GM23338 (cell line): ENCODE results near the gene HNRNPF. TPM values are rescaled to one million over a fixed set of nuclear protein-coding genes. Genes with fewer than 3 reads are reported as not detected.

Experiments used
- ATAC-seq: fragments of 200-7000 bp; cut with Tn5 transposase; 3 replicates; pipeline ENCODE4 v1.9.1; 2020
- DNase-seq: peaks from one replicate; pipeline ENCODE4 v3.0.0-alpha.2; 2015; ENCODE audit warnings: low spot score
- H2AFZ ChIP-seq: fragments of 200-600 bp; sonication (generic); 2 replicates; pipeline ENCODE4 v1.8.0; 2016; ENCODE audit warnings: antibody characterized with exemption, mild to moderate bottlenecking, moderate library complexity
- H3F3A ChIP-seq: fragments of 200-600 bp; sonication (generic); replicated peaks from 2 replicates; pipeline ENCODE4 v1.8.0; 2017; ENCODE audit warnings: antibody characterized with exemption, mixed run types, low read depth
- H3K27ac ChIP-seq: fragments of 200-600 bp; sonication (generic); 2 replicates; pipeline ENCODE4 v1.6.1; 2016; ENCODE audit warnings: low read depth
- H3K27me3 ChIP-seq: fragments of 200-600 bp; sonication (generic); 2 replicates; pipeline ENCODE4 v1.8.0; 2016; ENCODE audit warnings: mild to moderate bottlenecking, mixed run types, moderate library complexity; ENCODE audit not compliant: insufficient read depth
- H3K36me3 ChIP-seq: fragments of 200-600 bp; sonication (generic); 2 replicates; pipeline ENCODE4 v1.8.0; 2016; ENCODE audit warnings: mild to moderate bottlenecking; ENCODE audit not compliant: insufficient read depth
- H3K4me1 ChIP-seq: fragments of 200-600 bp; sonication (generic); 2 replicates; pipeline ENCODE4 v1.8.0; 2016; ENCODE audit warnings: mild to moderate bottlenecking, moderate library complexity; ENCODE audit not compliant: insufficient read depth
- H3K4me2 ChIP-seq: fragments of 200-600 bp; sonication (generic); 2 replicates; pipeline ENCODE4 v1.7.1; 2017; ENCODE audit warnings: mixed run types
- H3K4me3 ChIP-seq: fragments of 200-600 bp; sonication (generic); 2 replicates; pipeline ENCODE4 v1.6.1; 2016; ENCODE audit warnings: mixed run types
- H3K79me2 ChIP-seq: fragments of 200-600 bp; sonication (generic); replicated peaks from 2 replicates; pipeline ENCODE4 v1.8.0; 2017; ENCODE audit warnings: mild to moderate bottlenecking; ENCODE audit not compliant: insufficient read depth
- H3K9me2 ChIP-seq: fragments of 200-600 bp; sonication (generic); 2 replicates; pipeline ENCODE4 v1.8.0; 2017; ENCODE audit not compliant: insufficient read depth
- H4K20me1 ChIP-seq: fragments of 200-600 bp; sonication (generic); replicated peaks from 2 replicates; pipeline ENCODE4 v1.8.0; 2017; ENCODE audit warnings: mild to moderate bottlenecking; ENCODE audit not compliant: insufficient read depth
- H3K27ac Mint-ChIP-seq: 2 replicates; pipeline ENCODE4 v1.8.0; 2020; ENCODE audit warnings: inconsistent platforms, mild to moderate bottlenecking, moderate library complexity, mixed read lengths
- H3K27me3 Mint-ChIP-seq: 3 replicates; pipeline ENCODE4 v1.8.0; 2022; ENCODE audit warnings: low read depth, mild to moderate bottlenecking, moderate library complexity, mixed read lengths, inconsistent platforms; ENCODE audit not compliant: insufficient read depth, poor library complexity
- H3K36me3 Mint-ChIP-seq: 3 replicates; pipeline ENCODE4 v1.8.0; 2021; ENCODE audit warnings: low read depth, mild to moderate bottlenecking, inconsistent platforms, moderate library complexity, mixed read lengths
- H3K4me1 Mint-ChIP-seq: 3 replicates; pipeline ENCODE4 v1.8.0; 2020; ENCODE audit warnings: mild to moderate bottlenecking, inconsistent platforms, mixed read lengths
- H3K4me3 Mint-ChIP-seq: 3 replicates; pipeline ENCODE4 v1.8.0; 2021; ENCODE audit warnings: moderate library complexity, mild to moderate bottlenecking, inconsistent platforms, mixed read lengths
- H3K9me3 Mint-ChIP-seq: 3 replicates; pipeline ENCODE4 v1.8.0; 2020; ENCODE audit warnings: moderate library complexity, mild to moderate bottlenecking, inconsistent platforms, mixed read lengths
- CTCF ChIP-seq, 2 experiments: fragments of 200-600 bp in 1 of 2; sonication (generic) in 1 of 2; conservative IDR thresholded peaks; 2 replicates each; pipeline versions ENCODE4 v1.5.1 to v1.6.1; 2016 to 2017; ENCODE audit warnings: antibody characterized with exemption in 2 of 2, low read depth in 2 of 2, mild to moderate bottlenecking in 2 of 2, moderate library complexity in 1 of 2
- EZH2phosphoT487 ChIP-seq: fragments of 200-600 bp; sonication (generic); IDR thresholded peaks from one replicate; pipeline ENCODE4 v1.8.1; 2018; ENCODE audit warnings: antibody characterized with exemption; ENCODE audit not compliant: unreplicated experiment
- JUNB ChIP-seq: IDR thresholded peaks from one replicate; pipeline ENCODE4 v1.6.1; 2016; ENCODE audit warnings: antibody characterized with exemption; ENCODE audit not compliant: unreplicated experiment
- POLR2AphosphoS5 ChIP-seq: IDR thresholded peaks from 2 replicates; pipeline ENCODE4 v1.6.1; 2016; ENCODE audit warnings: antibody characterized with exemption, low read depth
- ZNF462 ChIP-seq: fragments of 250-450 bp; sonication (Bioruptor Pico); IDR thresholded peaks from 2 replicates; pipeline ENCODE4 v1.5.0; 2020; ENCODE audit warnings: mild to moderate bottlenecking, moderate library complexity
- polyA plus RNA-seq: library from polyadenylated mRNA; unstranded; fragments of >200 nt; fragmentation: Nextera tagmentation; extraction: Ambion mirVana; gene quantifications from 2 replicates; pipeline ENCODE4 v1.2.1, GENCODE V29; 2016
- total RNA-seq: library from RNA; depleted of rRNA; stranded (reverse); fragments of >200 nt; shearing (Covaris generic); gene quantifications from 2 replicates; pipeline ENCODE4 v1.2.3, GENCODE V29; 2014

Gene HNRNPF
- total and polyA plus RNA-seq, 2 experiments from 2014 or later, result 210 to 378 TPM

- no peak for TF ChIP-seq ZNF462 (CRISPR knock-in tag)
These were observed 54.1 kb downstream of the HNRNPF start (continued) for GRCh38 chr10:43354879-43355380.

GRCh38 chr10:43354330-43354635 is 54.7 kb downstream of the HNRNPF start:
- H4K20me1 ChIP-seq, result no peaks in the 10 kb centered on the region
- H3K4me2 ChIP-seq, result no peak overlapping the region
- TF ChIP-seq JUNB (no peak), EZH2phosphoT487 (no peak), POLR2AphosphoS5 (no peak), ZNF462 (CRISPR knock-in tag) (no peak), CTCF (conservative IDR thresholded peaks at IDR 0.05; ENCODE audit: low read depth in 2 of 2) (no peak)

More at GRCh38 chr10:43354330-43354635, 54.7 kb downstream of the HNRNPF start:
- no peak for ATAC-seq
- Histone ChIP-seq H3K4me1 (peaks cover 17% of the 10 kb centered on the region), H3K27ac (no peak overlapping the region), H3K4me3 (no peak overlapping the region), H3K9me2 (no peaks in the 10 kb centered on the region), H3K27me3 (no peaks in the 10 kb centered on the region), H3K79me2 (no peaks in the 10 kb centered on the region), H3F3A (no peaks in the 10 kb centered on the region), H3K36me3 (no peaks in the 10 kb centered on the region), H2AFZ (no peak overlapping the region; the same call in 1 of the 2 replicates)
- no peak overlapping the region for H3K27ac Mint-ChIP-seq
- H3K4me3 Mint-ChIP-seq, result no peak overlapping the region
- peaks cover 18% of the 10 kb centered on the region for H3K4me1 Mint-ChIP-seq
- DNase-seq, result no peak
- H3K36me3 Mint-ChIP-seq, result no peaks in the 10 kb centered on the region
- no peaks in the 10 kb centered on the region for H3K9me3 Mint-ChIP-seq
- H3K27me3 Mint-ChIP-seq, result peaks cover 5% of the 10 kb centered on the region
